Head of caudate nucleus (tissue), 42 donors: Measurements from ENCODE around the gene SUSD3.

Experiments
- DNase-seq, 42 donors: peaks; one replicate each; pipeline versions ENCODE4 v3.0.0 to v3.0.0-alpha.2; 2020 to 2021; ENCODE audit warnings: mixed read lengths in 7 of 42
- intact Hi-C: fragments of 100-400 bp; cut with DNase I; formaldehyde crosslinking; loops from one replicate; pipeline ENCODE4 v1.15.0; 2022

SUSD3 gene

GRCh38 chr9:93048566-93049448, 9.7 kb upstream of the SUSD3 start:
- intact Hi-C loops, result no loop called here
- no peak for DNase-seq

GRCh38 chr9:93049491-93049890, 9.0 kb upstream of the SUSD3 start:
- DNase-seq, result no peak
- intact Hi-C loops, result no loop called here

- intact Hi-C loops, result no loop called here
- no peak for DNase-seq
These were observed 8.3 kb upstream of the SUSD3 start for GRCh38 chr9:93050231-93050630.

GRCh38 chr9:93051680-93052089, 6.8 kb upstream of the SUSD3 start:
- intact Hi-C loops, result no loop called here

GRCh38 chr9:93052791-93053540, 5.5 kb upstream of the SUSD3 start:
- intact Hi-C loops, result no loop called here
- DNase-seq, result no peak

More at GRCh38 chr9:93051680-93052089, 6.8 kb upstream of the SUSD3 start:
- no peak for DNase-seq

GRCh38 chr9:93053781-93054331, 4.6 kb upstream of the SUSD3 start:
- intact Hi-C loops, result no loop called here
- no peak for DNase-seq

GRCh38 chr9:93054758-93055704, 3.5 kb upstream of the SUSD3 start:
- intact Hi-C loops, result no loop called here
- no peak for DNase-seq

- intact Hi-C loops, result no loop called here
- DNase-seq, result no peak
These were observed 1.3 kb upstream of the SUSD3 start for GRCh38 chr9:93057042-93057702.

GRCh38 chr9:93057703-93058354, 672 bp upstream of the SUSD3 start:
- no peak for DNase-seq
- intact Hi-C loops, result no loop called here

- intact Hi-C loops, result no loop called here
- DNase-seq, result peak in 9 of 42 donors; percentile 16 to 48 (median 30)
These were observed 662 bp downstream of the SUSD3 start for GRCh38 chr9:93059011-93059714.

- intact Hi-C loops, result no loop called here
- no peak for DNase-seq
These were observed 1.4 kb downstream of the SUSD3 start for GRCh38 chr9:93059715-93060578.

- no peak for DNase-seq
- intact Hi-C loops, result no loop called here
These were observed 2.3 kb downstream of the SUSD3 start for GRCh38 chr9:93060746-93061259.

- no peak for DNase-seq
- intact Hi-C loops, result no loop called here
These were observed 2.8 kb downstream of the SUSD3 start for GRCh38 chr9:93061260-93061751.

GRCh38 chr9:93061791-93062763, 3.6 kb downstream of the SUSD3 start:
- no peak for DNase-seq
- intact Hi-C loops, result no loop called here
